Epithelial cell of proximal tubule (primary cell): ENCODE measurements around the gene ACD. TPM values are rescaled to one million over a fixed set of nuclear protein-coding genes. Genes with fewer than 3 reads are reported as not detected.

ENCODE experiments used
- DNase-seq: peaks from one replicate; pipeline ENCODE4 v3.0.0-alpha.2; 2011; ENCODE audit warnings: low read depth
- H3K4me3 ChIP-seq: 2 replicates; pipeline ENCODE4 v1.5.1; 2011; ENCODE audit warnings: low read depth, mild to moderate bottlenecking, low read length
- total RNA-seq: library from RNA; depleted of rRNA; stranded (reverse); fragments of >200 nt; gene quantifications from 2 replicates; pipeline ENCODE4 v1.2.3, GENCODE V29; 2015
- TF ChIP-seq, protein P1 (sequence below): conservative IDR thresholded peaks from 2 replicates; pipeline ENCODE4 v1.5.1; 2012; ENCODE audit warnings: low read depth, mild to moderate bottlenecking, low read length

The ACD gene
- total RNA-seq, 1 donor from 2014 or later = 71.6 TPM

DNA sequence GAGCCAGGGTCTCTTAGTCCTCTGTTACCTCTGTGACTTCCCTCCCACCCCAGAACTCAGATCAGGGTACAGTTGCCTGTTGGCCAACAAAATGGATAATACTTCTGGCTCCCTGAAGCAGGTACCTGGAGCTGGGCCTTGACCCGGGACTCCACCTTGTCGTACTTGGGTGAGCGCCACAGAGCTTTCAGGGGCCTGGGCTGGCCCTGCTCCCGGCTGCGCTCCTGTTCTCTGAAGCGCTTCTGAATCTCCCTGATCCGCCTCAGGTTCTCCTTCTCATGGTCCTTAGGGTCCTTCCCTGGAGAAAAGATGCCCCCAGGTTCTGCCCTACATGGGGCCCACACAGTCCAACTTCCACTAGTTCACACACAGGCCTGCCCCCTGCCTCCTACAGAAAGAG is 4.8 kb upstream of the ACD start:
- no peak for DNase-seq
- TF ChIP-seq, protein P1, sequence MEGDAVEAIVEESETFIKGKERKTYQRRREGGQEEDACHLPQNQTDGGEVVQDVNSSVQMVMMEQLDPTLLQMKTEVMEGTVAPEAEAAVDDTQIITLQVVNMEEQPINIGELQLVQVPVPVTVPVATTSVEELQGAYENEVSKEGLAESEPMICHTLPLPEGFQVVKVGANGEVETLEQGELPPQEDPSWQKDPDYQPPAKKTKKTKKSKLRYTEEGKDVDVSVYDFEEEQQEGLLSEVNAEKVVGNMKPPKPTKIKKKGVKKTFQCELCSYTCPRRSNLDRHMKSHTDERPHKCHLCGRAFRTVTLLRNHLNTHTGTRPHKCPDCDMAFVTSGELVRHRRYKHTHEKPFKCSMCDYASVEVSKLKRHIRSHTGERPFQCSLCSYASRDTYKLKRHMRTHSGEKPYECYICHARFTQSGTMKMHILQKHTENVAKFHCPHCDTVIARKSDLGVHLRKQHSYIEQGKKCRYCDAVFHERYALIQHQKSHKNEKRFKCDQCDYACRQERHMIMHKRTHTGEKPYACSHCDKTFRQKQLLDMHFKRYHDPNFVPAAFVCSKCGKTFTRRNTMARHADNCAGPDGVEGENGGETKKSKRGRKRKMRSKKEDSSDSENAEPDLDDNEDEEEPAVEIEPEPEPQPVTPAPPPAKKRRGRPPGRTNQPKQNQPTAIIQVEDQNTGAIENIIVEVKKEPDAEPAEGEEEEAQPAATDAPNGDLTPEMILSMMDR = no peak

DNA sequence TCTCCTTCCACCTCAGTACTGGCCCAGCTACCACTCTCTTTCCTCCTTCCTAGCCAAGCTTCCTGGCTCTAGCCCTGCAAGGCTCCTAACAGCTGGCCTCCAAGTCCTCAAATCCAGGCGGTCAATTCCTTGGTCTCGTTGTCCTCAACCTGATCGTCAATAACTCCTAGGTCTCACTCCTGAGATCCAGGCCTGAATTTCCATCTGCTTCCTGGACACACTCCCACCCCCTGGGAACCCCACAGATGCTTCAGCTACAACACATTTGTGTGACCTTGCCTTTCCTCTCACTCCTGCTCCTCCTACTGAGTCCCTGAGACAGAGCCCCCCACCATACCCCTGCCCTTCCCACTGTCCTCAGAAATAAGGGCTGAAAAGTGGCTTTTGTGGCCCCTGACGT is 4.2 kb upstream of the ACD start:
- TF ChIP-seq, protein P1 = no peak
- H3K4me3 ChIP-seq = no peak overlapping the region
- no peak for DNase-seq

More for the DNA sequence above, 4.8 kb upstream of the ACD start:
- no peak overlapping the region for H3K4me3 ChIP-seq

DNA sequence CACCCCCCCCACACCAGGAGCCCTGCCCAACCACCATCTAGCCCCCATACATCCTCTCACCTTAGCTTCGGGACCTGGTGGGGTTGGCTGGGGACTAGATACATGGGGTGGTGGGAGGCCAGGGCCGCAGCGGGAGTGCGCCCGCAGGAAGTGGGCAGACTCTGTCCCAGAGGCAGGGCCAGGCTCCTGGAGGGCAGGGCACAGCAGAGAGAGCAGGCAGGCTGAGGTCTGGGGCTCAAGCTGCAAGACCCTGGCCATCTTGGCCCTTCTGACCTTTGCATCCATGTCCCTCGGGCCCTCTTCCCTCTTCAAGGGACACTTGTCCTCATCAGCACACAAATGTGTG is 3.8 kb upstream of the ACD start:
- no peak overlapping the region for H3K4me3 ChIP-seq
- TF ChIP-seq, protein P1 = no peak

DNA sequence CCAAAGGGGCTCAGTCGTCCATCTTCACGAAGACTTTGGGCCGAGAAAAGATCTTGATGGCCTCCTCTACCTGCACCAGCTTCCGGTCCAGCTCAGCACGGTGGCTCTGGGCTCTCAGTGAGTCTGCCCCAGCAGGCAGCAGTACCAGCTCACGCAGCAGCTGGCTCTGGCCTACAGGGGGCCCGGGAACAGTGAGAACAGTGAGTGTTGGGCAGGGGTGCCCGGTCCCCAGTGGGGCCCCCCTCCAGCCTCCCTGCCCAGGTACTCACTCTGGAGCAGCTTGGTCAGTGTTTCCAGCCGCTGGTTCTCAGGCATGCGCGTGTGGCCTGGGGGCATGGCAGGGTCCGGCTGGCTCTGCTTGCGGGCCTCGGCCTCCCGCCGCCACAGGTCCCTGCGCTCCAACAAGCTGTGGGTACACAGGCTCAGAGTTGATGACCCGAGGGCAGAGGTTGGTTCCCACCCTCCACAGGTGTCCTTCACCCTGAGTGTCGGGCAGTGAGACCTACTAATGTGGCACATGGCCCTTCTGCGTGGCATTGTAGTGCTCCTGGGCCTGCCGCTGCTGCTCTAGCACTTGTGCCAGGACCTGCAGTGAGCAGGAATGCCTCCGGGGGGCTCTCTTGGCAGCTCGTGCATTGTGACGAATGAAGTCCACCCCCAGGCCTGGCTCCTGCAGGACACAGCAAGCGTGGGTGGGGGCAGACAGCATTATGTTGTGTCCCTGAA is 3.3 kb upstream of the ACD start:
- no peak overlapping the region for H3K4me3 ChIP-seq
- DNase-seq = no peak
- TF ChIP-seq, protein P1 = peak; percentile 26

More for the DNA sequence above, 3.8 kb upstream of the ACD start:
- DNase-seq = no peak

DNA sequence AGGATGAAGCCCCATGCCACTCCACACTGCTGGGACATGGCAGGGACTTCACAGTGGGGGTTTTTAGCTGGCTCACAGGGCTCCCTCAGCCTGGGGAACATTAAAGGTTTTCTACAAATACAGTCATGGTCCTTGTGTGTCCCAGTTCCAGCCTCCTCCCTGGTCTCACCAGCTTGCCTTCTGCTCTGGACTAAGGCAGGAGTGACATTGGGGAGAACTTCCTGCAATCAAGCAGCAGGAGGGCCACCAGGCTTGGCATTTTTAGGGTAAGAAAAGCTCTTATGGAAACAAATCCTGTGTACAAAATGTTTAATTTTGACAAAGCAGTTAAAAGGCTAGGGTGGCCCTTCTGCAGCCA is 2.6 kb upstream of the ACD start:
- no peak for DNase-seq
- H3K4me3 ChIP-seq = no peak overlapping the region
- TF ChIP-seq, protein P1 = no peak

DNA sequence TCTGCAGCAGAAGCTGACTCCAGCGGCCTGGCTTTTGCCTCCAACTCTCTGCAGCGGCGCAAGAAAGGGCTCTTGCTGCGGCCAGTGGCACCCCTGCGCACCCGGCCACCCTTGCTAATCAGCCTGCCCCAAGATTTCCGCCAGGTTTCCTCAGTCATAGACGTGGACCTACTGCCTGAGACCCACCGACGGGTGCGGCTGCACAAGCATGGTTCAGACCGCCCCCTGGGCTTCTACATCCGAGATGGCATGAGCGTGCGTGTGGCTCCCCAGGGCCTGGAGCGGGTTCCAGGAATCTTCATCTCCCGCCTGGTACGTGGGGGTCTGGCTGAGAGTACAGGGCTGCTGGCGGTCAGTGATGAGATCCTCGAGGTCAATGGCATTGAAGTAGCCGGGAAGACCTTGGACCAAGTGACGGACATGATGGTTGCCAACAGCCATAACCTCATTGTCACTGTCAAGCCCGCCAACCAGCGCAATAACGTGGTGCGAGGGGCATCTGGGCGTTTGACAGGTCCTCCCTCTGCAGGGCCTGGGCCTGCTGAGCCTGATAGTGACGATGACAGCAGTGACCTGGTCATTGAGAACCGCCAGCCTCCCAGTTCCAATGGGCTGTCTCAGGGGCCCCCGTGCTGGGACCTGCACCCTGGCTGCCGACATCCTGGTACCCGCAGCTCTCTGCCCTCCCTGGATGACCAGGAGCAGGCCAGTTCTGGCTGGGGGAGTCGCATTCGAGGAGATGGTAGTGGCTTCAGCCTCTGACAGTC is 2.0 kb upstream of the ACD start:
- no peak for DNase-seq
- H3K4me3 ChIP-seq = peak overlapping the region; percentile 98
- TF ChIP-seq, protein P1 = no peak
